H1 (cell line): Measurements from ENCODE around the gene MAGI1. TPM values are rescaled to one million over a fixed set of nuclear protein-coding genes. Genes with fewer than 3 reads are reported as not detected.

ENCODE experiments used
- CHD7 ChIP-seq: fragments of 300-600 bp; sonication (generic); IDR thresholded peaks from 2 replicates; pipeline ENCODE4 v1.7.1; 2012; ENCODE audit warnings: low read length, moderate library complexity, mild to moderate bottlenecking, inconsistent platforms; ENCODE audit not compliant: insufficient replicate concordance
- EZH2 ChIP-seq: fragments of 200-600 bp; sonication (generic); IDR thresholded peaks from 2 replicates; pipeline ENCODE4 v1.7.1; 2012; ENCODE audit warnings: low read depth, mild to moderate bottlenecking, moderate library complexity, low read length, inconsistent platforms; ENCODE audit not compliant: severe bottlenecking
- TCF12 ChIP-seq: IDR thresholded peaks from 2 replicates; pipeline ENCODE4 v1.6.1; 2011; ENCODE audit warnings: low read depth, mild to moderate bottlenecking, low read length
- polyA plus RNA-seq, 7 experiments: library from polyadenylated mRNA; depleted of rRNA in 3 of 7; stranded (reverse) in 5 of 7; unstranded in 2 of 7; fragments of >200 nt in 5 of 7; fragments of 200-250 nt in 2 of 7; gene quantifications; 1 replicate in 5 of 7; 2 replicates in 1 of 7; 4 replicates in 1 of 7; pipeline versions ENCODE4 v1.2.1 to v1.2.3, GENCODE V29; 2011 to 2013; ENCODE audit warnings: missing spikeins in 2 of 7, mixed read lengths in 2 of 7
- total RNA-seq: library from RNA; stranded (reverse); fragmentation: NEBNext Ultra II Directional; extraction: Animal tissue kit (Norgen Biotek cat#: 25700); gene quantifications from 2 replicates; pipeline ENCODE4 v1.2.1, GENCODE V29; 2021

Gene MAGI1
- total and polyA plus RNA-seq, 2 of the 8 experiments (the other 6 are each of a cell fraction or from before 2014, with no cell fraction given), result 19.8 to 78.0 TPM

GRCh38 chr3:65706301-65706700, 332.4 kb downstream of the MAGI1 start (continued):
- TF ChIP-seq CHD7, result no peak
- TF ChIP-seq EZH2, result no peak
- TF ChIP-seq TCF12, result no peak
